HCT116 (cell line): ENCODE results near the gene CD72. TPM values are rescaled to one million over a fixed set of nuclear protein-coding genes. Genes with fewer than 3 reads are reported as not detected.

Experiments used
- ATAC-seq: fragments of 200-7000 bp; cut with Tn5 transposase; 2 replicates; pipeline ENCODE4 v1.9.1; 2020; ENCODE audit warnings: mild to moderate bottlenecking, moderate library complexity
- BruUV-seq: library from RNA; stranded (reverse); fragments of 400-500 nt; replicated peaks from 2 replicates; lab custom pipeline; 2021; lab: Mats Ljungman, UMichigan
- CTCF ChIA-PET: fragments of 300-600 bp; sonication (Branson Sonifier 250); formaldehyde crosslinking; loops from one replicate; lab custom pipeline; 2021; ENCODE audit warnings: antibody characterized with exemption; lab: Charles Lee
- POLR2A ChIA-PET: fragments of 300-600, 350-600 bp; sonication (Branson Sonifier 250); formaldehyde crosslinking; loops from one replicate; lab custom pipeline; 2021; ENCODE audit warnings: antibody characterized with exemption; lab: Charles Lee
- RAD21 ChIA-PET, 2 experiments: fragments of 300-600 bp; sonication (Branson Sonifier 250); formaldehyde crosslinking; loops; one replicate each; lab custom pipeline; 2023; ENCODE audit warnings: low total read pairs in 2 of 2; ENCODE audit not compliant: uncharacterized antibody in 2 of 2, unreplicated experiment in 2 of 2, low non-redundant PET in 1 of 2; lab: Charles Lee
- DNase-seq: peaks from one replicate; pipeline ENCODE4 v3.0.0-alpha.2; 2010; ENCODE audit warnings: low read depth, low spot score
- H2AFZ ChIP-seq: fragments of 200-600 bp; shearing (Covaris generic), sonication (generic); 2 replicates; pipeline ENCODE4 v1.6.1; 2017; ENCODE audit warnings: low read depth, mixed run types, mixed read lengths, antibody characterized with exemption, low read length; ENCODE audit not compliant: poor library complexity, severe bottlenecking
- H3K27ac ChIP-seq: 2 replicates; pipeline ENCODE4 v1.5.1; 2012; ENCODE audit warnings: low read depth, low read length
- H3K27me3 ChIP-seq: fragments of 200-600 bp; sonication (generic); 2 replicates; pipeline ENCODE4 v1.6.1; 2016; ENCODE audit warnings: mixed run types, low read length, mixed read lengths; ENCODE audit not compliant: insufficient read depth
- H3K36me3 ChIP-seq, 2 experiments: fragments of 200-500 bp in 1 of 2; fragments of 200-600 bp in 1 of 2; sonication (Bioruptor generic) in 1 of 2; sonication (generic) in 1 of 2; 2 replicates each; pipeline versions ENCODE4 v1.5.1 to v1.6.1; 2014 to 2016; ENCODE audit warnings: low read length in 2 of 2, inconsistent platforms in 1 of 2, mixed read lengths in 1 of 2, mixed run types in 1 of 2; ENCODE audit not compliant: insufficient read depth in 2 of 2, control insufficient read depth in 1 of 2
- H3K4me1 ChIP-seq, 2 experiments: fragments of 200-600 bp in 1 of 2; sonication (generic) in 1 of 2; 2 replicates each; pipeline versions ENCODE4 v1.5.1 to v1.6.1; 2012 to 2017; ENCODE audit warnings: low read length in 2 of 2, inconsistent platforms in 1 of 2, mild to moderate bottlenecking in 1 of 2, mixed read lengths in 1 of 2, mixed run types in 1 of 2, moderate library complexity in 1 of 2; ENCODE audit not compliant: insufficient read depth in 2 of 2, control insufficient read depth in 1 of 2
- H3K4me2 ChIP-seq: fragments of 200-600 bp; sonication (generic); 2 replicates; pipeline ENCODE4 v1.6.1; 2017; ENCODE audit warnings: mixed run types, low read length, mixed read lengths
- H3K4me3 ChIP-seq, 2 experiments: fragments of 200-600 bp in 1 of 2; sonication (generic) in 1 of 2; replicated peaks in 1 of 2; 2 replicates each; pipeline ENCODE4 v1.5.1; 2011 to 2016; ENCODE audit warnings: low read length in 2 of 2, control low read depth in 1 of 2, low read depth in 1 of 2, mild to moderate bottlenecking in 1 of 2, mixed read lengths in 1 of 2, mixed run types in 1 of 2
- H3K79me2 ChIP-seq: fragments of 200-600 bp; sonication (generic); 2 replicates; pipeline ENCODE4 v1.6.1; 2017; ENCODE audit warnings: mild to moderate bottlenecking, mixed run types, low read length, moderate library complexity, mixed read lengths; ENCODE audit not compliant: insufficient read depth
- H3K9ac ChIP-seq: fragments of 200-600 bp; sonication (generic); 2 replicates; pipeline ENCODE4 v1.6.1; 2016; ENCODE audit warnings: low read length, mixed read lengths
- H3K9me2 ChIP-seq: fragments of 200-600 bp; sonication (generic), shearing (Covaris generic); 2 replicates; pipeline ENCODE4 v1.6.1; 2017; ENCODE audit warnings: mixed run types, mild to moderate bottlenecking, moderate library complexity; ENCODE audit not compliant: insufficient read depth
- H3K9me3 ChIP-seq, 2 experiments: fragments of 200-500 bp in 1 of 2; fragments of 200-600 bp in 1 of 2; sonication (Bioruptor generic) in 1 of 2; sonication (generic) in 1 of 2; 2 replicates each; pipeline ENCODE4 v1.6.1; 2014 to 2017; ENCODE audit warnings: low read length in 2 of 2, mixed read lengths in 2 of 2, inconsistent platforms in 1 of 2, low read depth in 1 of 2, mild to moderate bottlenecking in 1 of 2, mixed run types in 1 of 2, moderate library complexity in 1 of 2; ENCODE audit not compliant: control insufficient read depth in 1 of 2, insufficient read depth in 1 of 2
- H4K20me1 ChIP-seq: fragments of 200-600 bp; sonication (generic), shearing (Covaris generic); 2 replicates; pipeline ENCODE4 v1.6.1; 2017; ENCODE audit warnings: mixed run types, mild to moderate bottlenecking, moderate library complexity; ENCODE audit not compliant: insufficient read depth
- CEBPB ChIP-seq: IDR thresholded peaks from 2 replicates; pipeline ENCODE4 v1.6.1; 2012; ENCODE audit warnings: low read depth
- CTCF ChIP-seq, 3 experiments: fragments of 200-600 bp in 1 of 3; sonication (generic) in 1 of 3; IDR thresholded peaks in 2 of 3; conservative IDR thresholded peaks in 1 of 3; 2 replicates each; pipeline ENCODE4 v1.5.1; 2012 to 2017; ENCODE audit warnings: low read depth in 2 of 3, low read length in 2 of 3, antibody characterized with exemption in 1 of 3, borderline replicate concordance in 1 of 3, control low read depth in 1 of 3, mild to moderate bottlenecking in 1 of 3, mixed read lengths in 1 of 3, mixed run types in 1 of 3, moderate library complexity in 1 of 3; ENCODE audit not compliant: insufficient read depth in 1 of 3
- JUND ChIP-seq: IDR thresholded peaks from 2 replicates; pipeline ENCODE4 v1.6.1; 2012
- POLR2A ChIP-seq: IDR thresholded peaks from 2 replicates; pipeline ENCODE4 v1.7.0; 2011; ENCODE audit warnings: borderline replicate concordance; ENCODE audit not compliant: insufficient read depth, insufficient read length; ENCODE audit errors: extremely low read depth
- POLR2AphosphoS5 ChIP-seq: IDR thresholded peaks from 2 replicates; pipeline ENCODE4 v1.6.1; 2011; ENCODE audit warnings: mild to moderate bottlenecking, low read depth, low read length, moderate library complexity
- TCF7L2 ChIP-seq: IDR thresholded peaks from 2 replicates; pipeline ENCODE4 v1.7.0; 2011; ENCODE audit warnings: borderline replicate concordance, inconsistent platforms; ENCODE audit not compliant: insufficient read depth, insufficient read length; ENCODE audit errors: extremely low read depth
- ZFX ChIP-seq: fragments of 450-650 bp; IDR thresholded peaks from 2 replicates; pipeline ENCODE4 v1.6.1; 2017
- ZNF274 ChIP-seq: fragments of 200-500 bp; sonication (Bioruptor generic); IDR thresholded peaks from 2 replicates; pipeline ENCODE4 v1.6.1; 2014; ENCODE audit warnings: mild to moderate bottlenecking, low read depth, low read length, inconsistent platforms
- intact Hi-C: fragments of 100-400 bp; cut with micrococcal nuclease; formaldehyde crosslinking; loops from 2 replicates; pipeline ENCODE4 v1.10.0; 2022
- total RNA-seq: library from RNA; stranded (reverse); gene quantifications from one replicate; pipeline ENCODE4 v1.2.1, GENCODE V29; 2021; ENCODE audit not compliant: unreplicated experiment
- TF ChIP-seq, protein P1 (sequence below): IDR thresholded peaks from 2 replicates; pipeline ENCODE4 v1.6.1; 2012
- TF ChIP-seq, protein P2 (sequence below): IDR thresholded peaks from 2 replicates; pipeline ENCODE4 v1.6.1; 2012; ENCODE audit warnings: low read depth

Gene CD72
- total RNA-seq, 1 experiment from 2014 or later: 1.6 TPM

DNA sequence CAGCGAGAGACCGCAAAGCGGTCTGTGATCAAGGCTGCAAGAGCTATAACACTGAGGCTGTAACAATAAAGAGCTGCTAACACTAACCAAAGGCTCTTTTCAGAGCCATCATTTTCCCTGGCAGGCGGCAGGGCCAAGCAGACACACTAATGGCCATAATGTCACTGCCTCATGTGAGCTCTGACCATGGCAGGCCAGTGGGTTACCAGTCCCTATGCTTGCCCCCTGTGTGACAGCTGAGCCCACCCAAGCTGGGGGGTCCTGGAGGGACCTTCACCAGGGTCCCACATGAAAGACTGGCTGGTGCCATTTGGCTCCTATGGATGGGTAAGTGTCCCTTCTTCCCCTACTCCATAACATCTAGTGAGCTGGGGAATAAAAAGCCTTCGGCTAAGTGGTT lies 42.7 kb downstream of the CD72 start (continued):
- TF ChIP-seq POLR2A: no peak

- ChIA-PET RAD21 (no interaction called here), CTCF (no interaction called here), POLR2A (no interaction called here)
- Histone ChIP-seq H3K4me3 (no peak overlapping the region), H3K4me2 (no peak overlapping the region), H3K4me1 (peaks cover 0 to 2% of the 10 kb centered on the region in 2 experiments; a peak in 1 of 4 replicates), H2AFZ (no peak overlapping the region), H3K9me3 (no peaks in the 10 kb centered on the region), H3K9me2 (no peaks in the 10 kb centered on the region), H3K36me3 (no peaks in the 10 kb centered on the region), H3K9ac (no peak overlapping the region), H4K20me1 (no peaks in the 10 kb centered on the region), H3K27me3 (no peaks in the 10 kb centered on the region), H3K27ac (no peak overlapping the region), H3K79me2 (no peaks in the 10 kb centered on the region)
- ATAC-seq (no peak), DNase-seq (no peak)
- no peak for TF ChIP-seq POLR2A
- TF ChIP-seq JUND: no peak
- BruUV-seq: no TSS peak
- intact Hi-C loops: no loop called here
Observed at GRCh38 chr9:35574578-35575122, 43.6 kb downstream of the CD72 start.

GRCh38 chr9:35570709-35571504 lies 47.3 kb downstream of the CD72 start:
- Histone ChIP-seq H3K27me3 (no peaks in the 10 kb centered on the region), H4K20me1 (no peaks in the 10 kb centered on the region), H3K9ac (no peak overlapping the region), H3K36me3 (no peaks in the 10 kb centered on the region), H3K27ac (no peak overlapping the region), H3K9me2 (no peaks in the 10 kb centered on the region), H3K4me2 (no peak overlapping the region), H3K4me3 (no peak overlapping the region), H3K9me3 (no peaks in the 10 kb centered on the region), H3K4me1 (peaks cover 3 to 12% of the 10 kb centered on the region in 2 experiments; a peak in 2 of 4 replicates), H2AFZ (no peak overlapping the region), H3K79me2 (no peaks in the 10 kb centered on the region)
- intact Hi-C loops: no loop called here
- TF ChIP-seq, protein P1, sequence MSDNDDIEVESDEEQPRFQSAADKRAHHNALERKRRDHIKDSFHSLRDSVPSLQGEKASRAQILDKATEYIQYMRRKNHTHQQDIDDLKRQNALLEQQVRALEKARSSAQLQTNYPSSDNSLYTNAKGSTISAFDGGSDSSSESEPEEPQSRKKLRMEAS: no peak
- no peak for TF ChIP-seq TCF7L2
- TF ChIP-seq, protein P2, sequence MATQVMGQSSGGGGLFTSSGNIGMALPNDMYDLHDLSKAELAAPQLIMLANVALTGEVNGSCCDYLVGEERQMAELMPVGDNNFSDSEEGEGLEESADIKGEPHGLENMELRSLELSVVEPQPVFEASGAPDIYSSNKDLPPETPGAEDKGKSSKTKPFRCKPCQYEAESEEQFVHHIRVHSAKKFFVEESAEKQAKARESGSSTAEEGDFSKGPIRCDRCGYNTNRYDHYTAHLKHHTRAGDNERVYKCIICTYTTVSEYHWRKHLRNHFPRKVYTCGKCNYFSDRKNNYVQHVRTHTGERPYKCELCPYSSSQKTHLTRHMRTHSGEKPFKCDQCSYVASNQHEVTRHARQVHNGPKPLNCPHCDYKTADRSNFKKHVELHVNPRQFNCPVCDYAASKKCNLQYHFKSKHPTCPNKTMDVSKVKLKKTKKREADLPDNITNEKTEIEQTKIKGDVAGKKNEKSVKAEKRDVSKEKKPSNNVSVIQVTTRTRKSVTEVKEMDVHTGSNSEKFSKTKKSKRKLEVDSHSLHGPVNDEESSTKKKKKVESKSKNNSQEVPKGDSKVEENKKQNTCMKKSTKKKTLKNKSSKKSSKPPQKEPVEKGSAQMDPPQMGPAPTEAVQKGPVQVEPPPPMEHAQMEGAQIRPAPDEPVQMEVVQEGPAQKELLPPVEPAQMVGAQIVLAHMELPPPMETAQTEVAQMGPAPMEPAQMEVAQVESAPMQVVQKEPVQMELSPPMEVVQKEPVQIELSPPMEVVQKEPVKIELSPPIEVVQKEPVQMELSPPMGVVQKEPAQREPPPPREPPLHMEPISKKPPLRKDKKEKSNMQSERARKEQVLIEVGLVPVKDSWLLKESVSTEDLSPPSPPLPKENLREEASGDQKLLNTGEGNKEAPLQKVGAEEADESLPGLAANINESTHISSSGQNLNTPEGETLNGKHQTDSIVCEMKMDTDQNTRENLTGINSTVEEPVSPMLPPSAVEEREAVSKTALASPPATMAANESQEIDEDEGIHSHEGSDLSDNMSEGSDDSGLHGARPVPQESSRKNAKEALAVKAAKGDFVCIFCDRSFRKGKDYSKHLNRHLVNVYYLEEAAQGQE: no peak
- no peak for TF ChIP-seq CEBPB
- TF ChIP-seq CTCF (IDR thresholded peaks at IDR 0.05 in 2 of 3, conservative IDR thresholded peaks at IDR 0.05 in 1 of 3; ENCODE audit: borderline replicate concordance in 1 of 3, insufficient read depth in 1 of 3, low read depth in 2 of 3, low read length in 2 of 3): no peak
- no peak for TF ChIP-seq ZNF274
- TF ChIP-seq POLR2AphosphoS5: no peak
- no peak for TF ChIP-seq ZFX
- no peak for ATAC-seq
- no TSS peak for BruUV-seq
- CTCF ChIA-PET: no interaction called here
- RAD21 ChIA-PET: interaction anchor here in 1 of 2 experiments (0.6 kb wide), 1 partner anchor 519 kb away, joined by 3 read pairs; no protein-coding TSS in a partner anchor
- DNase-seq: no peak
- POLR2A ChIA-PET: no interaction called here
